ENCODE measurements around the gene IL23A. TPM values are rescaled to one million over a fixed set of nuclear protein-coding genes. Genes with fewer than 3 reads are reported as not detected.
"Not testable (repeated sequence)": the region's sequence is repeated elsewhere in the genome, so short reads cannot be mapped to it uniquely, and the experiment has no call there.

The IL23A gene
- polyA plus RNA-seq, 2 donors = 2.9 to 32.1 TPM

DNA sequence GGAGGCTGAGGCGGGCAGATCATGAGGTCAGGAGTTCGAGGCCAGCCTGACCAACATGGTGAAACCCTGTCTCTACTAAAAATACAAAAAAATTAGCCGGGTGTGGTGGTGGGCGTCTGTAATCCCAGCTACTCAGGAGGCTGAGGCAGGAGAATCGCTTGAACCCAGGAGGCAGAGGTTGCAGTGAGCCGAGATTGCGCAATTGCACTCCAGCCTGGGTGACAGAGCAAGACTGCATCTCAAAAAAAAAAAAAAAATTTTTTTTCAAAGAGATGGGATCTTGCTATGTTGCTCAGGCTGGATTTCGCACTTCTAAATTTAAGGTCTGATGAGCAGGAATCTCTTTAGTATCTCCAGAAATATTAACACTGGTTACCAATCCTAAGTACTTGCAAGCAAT is 17.1 kb upstream of the IL23A start:
- not testable (repeated sequence) for H3K27ac ChIP-seq (ENCODE audit: low read depth in 2 of 2, low read length in 1 of 2); H3K27me3 ChIP-seq (ENCODE audit: control insufficient read depth in 1 of 2, insufficient read depth in 2 of 2, low read length in 2 of 2); H3K4me1 ChIP-seq (ENCODE audit: control insufficient read depth in 2 of 2, insufficient read depth in 2 of 2, low read length in 1 of 2); H3K9me3 ChIP-seq (ENCODE audit: control insufficient read depth in 2 of 2, insufficient read depth in 1 of 2, low read depth in 1 of 2, low read length in 1 of 2); H3K4me3 ChIP-seq (ENCODE audit: low read depth in 1 of 2, low read length in 2 of 2)
- peaks cover 13 to 25% of the 10 kb centered on the region in 2 donors for H3K36me3 ChIP-seq (ENCODE audit: control insufficient read depth in 2 of 2, insufficient read depth in 2 of 2, low read length in 1 of 2)
- WGBS, 2 donors = 84 to 98% methylated on average over 8 of the region's 8 CpGs

DNA sequence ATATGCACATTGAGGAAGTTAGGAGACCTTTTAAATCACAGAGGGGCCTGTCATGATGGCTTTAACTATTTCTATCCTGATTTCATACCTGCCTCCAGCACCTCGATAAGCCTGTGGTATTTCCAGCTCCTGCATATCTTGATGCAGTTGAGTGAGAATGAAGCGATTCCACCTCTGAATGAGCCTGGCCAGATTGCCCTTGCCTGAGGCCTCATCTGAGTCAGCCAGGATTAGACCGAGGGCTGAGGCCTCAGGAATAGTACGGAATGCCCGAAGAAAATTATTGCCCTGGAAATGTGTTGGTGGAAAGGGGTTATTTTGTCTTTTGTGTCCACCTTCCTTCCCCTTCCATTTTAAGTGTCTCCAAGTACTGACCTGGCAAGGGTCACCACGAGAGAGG is 14.5 kb upstream of the IL23A start:
- no peak overlapping the region for H3K4me3 ChIP-seq (ENCODE audit: low read depth in 1 of 2, low read length in 2 of 2)
- H3K4me1 ChIP-seq (ENCODE audit: control insufficient read depth in 2 of 2, insufficient read depth in 2 of 2, low read length in 1 of 2) = no peaks in the 10 kb centered on the region
- H3K27ac ChIP-seq (ENCODE audit: low read depth in 2 of 2, low read length in 1 of 2) = no peak overlapping the region
- H3K36me3 ChIP-seq (ENCODE audit: control insufficient read depth in 2 of 2, insufficient read depth in 2 of 2, low read length in 1 of 2) = peaks cover 17 to 34% of the 10 kb centered on the region in 2 donors
- no peaks in the 10 kb centered on the region for H3K27me3 ChIP-seq (ENCODE audit: control insufficient read depth in 1 of 2, insufficient read depth in 2 of 2, low read length in 2 of 2)
- WGBS, 2 donors = 72 to 74% methylated on average over 6 of the region's 6 CpGs
- H3K9me3 ChIP-seq (ENCODE audit: control insufficient read depth in 2 of 2, insufficient read depth in 1 of 2, low read depth in 1 of 2, low read length in 1 of 2) = no peaks in the 10 kb centered on the region

DNA sequence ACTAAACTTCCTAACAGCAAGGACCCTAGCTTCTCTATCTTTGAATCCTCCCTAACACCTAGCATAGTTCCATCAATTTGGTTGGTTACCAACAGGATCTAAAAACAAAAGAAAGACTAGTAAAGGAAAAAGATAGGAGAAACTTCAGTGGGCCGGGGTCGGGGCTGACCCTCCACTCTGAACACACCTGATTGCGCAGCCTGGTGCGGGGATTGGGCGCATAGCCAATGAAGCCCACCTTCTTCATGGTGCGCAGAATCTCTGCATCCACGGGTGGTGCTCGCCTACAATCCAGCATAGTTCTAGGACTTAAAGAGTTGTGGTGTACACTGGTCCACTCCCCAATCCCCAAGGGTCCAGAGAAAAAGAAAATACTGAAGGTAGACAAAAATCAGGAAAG is 12.6 kb upstream of the IL23A start:
- no peaks in the 10 kb centered on the region for H3K9me3 ChIP-seq (ENCODE audit: control insufficient read depth in 2 of 2, insufficient read depth in 1 of 2, low read depth in 1 of 2, low read length in 1 of 2)
- no peak overlapping the region for H3K4me3 ChIP-seq (ENCODE audit: low read depth in 1 of 2, low read length in 2 of 2)
- no peaks in the 10 kb centered on the region for H3K4me1 ChIP-seq (ENCODE audit: control insufficient read depth in 2 of 2, insufficient read depth in 2 of 2, low read length in 1 of 2)
- H3K27me3 ChIP-seq (ENCODE audit: control insufficient read depth in 1 of 2, insufficient read depth in 2 of 2, low read length in 2 of 2) = no peaks in the 10 kb centered on the region
- H3K27ac ChIP-seq (ENCODE audit: low read depth in 2 of 2, low read length in 1 of 2) = no peak overlapping the region
- 94 to 98% methylated on average over 8 of the region's 8 CpGs for WGBS, 2 donors
- peaks cover 17 to 30% of the 10 kb centered on the region in 2 donors for H3K36me3 ChIP-seq (ENCODE audit: control insufficient read depth in 2 of 2, insufficient read depth in 2 of 2, low read length in 1 of 2)

DNA sequence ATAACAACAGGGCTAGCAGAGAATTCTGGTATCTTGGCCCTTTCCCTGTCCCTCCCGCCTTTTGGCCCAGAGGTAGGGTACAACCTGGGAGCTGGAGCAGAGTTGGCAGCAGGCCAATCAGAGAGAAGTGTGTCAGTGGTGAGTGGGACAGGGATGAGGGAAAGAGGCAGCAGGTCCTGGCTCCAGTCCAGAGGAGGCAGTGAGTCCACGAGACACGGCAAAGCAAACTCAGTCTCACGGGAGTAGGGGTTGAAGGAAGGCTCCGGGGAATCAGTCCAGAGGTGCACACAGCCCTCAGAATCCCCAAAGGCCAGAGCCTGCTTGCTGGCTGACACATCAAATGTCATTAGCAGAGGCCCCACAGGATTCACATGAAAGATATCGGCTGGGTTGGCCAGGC is 12.2 kb upstream of the IL23A start:
- Histone ChIP-seq H3K9me3 (ENCODE audit: control insufficient read depth in 2 of 2, insufficient read depth in 1 of 2, low read depth in 1 of 2, low read length in 1 of 2) (no peaks in the 10 kb centered on the region), H3K27ac (ENCODE audit: low read depth in 2 of 2, low read length in 1 of 2) (no peak overlapping the region), H3K4me3 (ENCODE audit: low read depth in 1 of 2, low read length in 2 of 2) (no peak overlapping the region), H3K36me3 (ENCODE audit: control insufficient read depth in 2 of 2, insufficient read depth in 2 of 2, low read length in 1 of 2) (peaks cover 17 to 30% of the 10 kb centered on the region in 2 donors), H3K27me3 (ENCODE audit: control insufficient read depth in 1 of 2, insufficient read depth in 2 of 2, low read length in 2 of 2) (no peaks in the 10 kb centered on the region), H3K4me1 (ENCODE audit: control insufficient read depth in 2 of 2, insufficient read depth in 2 of 2, low read length in 1 of 2) (no peaks in the 10 kb centered on the region)
- 80 to 85% methylated on average over 6 of the region's 6 CpGs for WGBS, 2 donors

DNA sequence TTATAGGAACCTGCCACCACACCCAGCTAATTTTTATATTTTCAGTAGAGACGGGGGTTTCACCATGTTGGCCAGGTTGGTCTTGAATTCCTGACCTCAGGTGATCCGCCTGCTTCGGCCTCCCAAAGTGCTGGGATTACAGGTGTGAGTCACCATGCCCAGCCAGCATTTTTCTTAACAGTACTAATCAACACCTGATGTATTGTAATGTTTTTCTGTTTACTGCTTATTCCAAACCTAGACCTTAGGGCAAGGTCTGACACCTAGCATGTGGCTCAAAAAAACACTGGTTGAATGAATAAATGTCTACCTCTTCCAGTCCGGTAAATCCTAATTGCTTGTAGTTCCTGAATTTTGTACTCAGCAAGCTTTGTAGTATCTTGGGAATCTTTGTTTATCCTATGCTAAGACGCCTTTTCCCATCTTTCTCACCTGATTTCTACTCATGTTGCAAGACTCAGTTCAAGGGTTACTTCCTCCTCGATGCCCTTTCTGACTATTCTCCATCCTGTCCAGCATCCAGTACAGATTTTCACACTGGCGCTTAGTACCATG is 7.7 kb upstream of the IL23A start:
- Histone ChIP-seq H3K36me3 (ENCODE audit: control insufficient read depth in 2 of 2, insufficient read depth in 2 of 2, low read length in 1 of 2) (peaks cover 4 to 12% of the 10 kb centered on the region in 2 donors), H3K27me3 (ENCODE audit: control insufficient read depth in 1 of 2, insufficient read depth in 2 of 2, low read length in 2 of 2) (no peaks in the 10 kb centered on the region), H3K9me3 (ENCODE audit: control insufficient read depth in 2 of 2, insufficient read depth in 1 of 2, low read depth in 1 of 2, low read length in 1 of 2) (no peaks in the 10 kb centered on the region), H3K4me3 (ENCODE audit: low read depth in 1 of 2, low read length in 2 of 2) (no peak overlapping the region), H3K27ac (ENCODE audit: low read depth in 2 of 2, low read length in 1 of 2) (no peak overlapping the region), H3K4me1 (ENCODE audit: control insufficient read depth in 2 of 2, insufficient read depth in 2 of 2, low read length in 1 of 2) (peaks cover 0 to 6% of the 10 kb centered on the region in 2 donors)
- 89 to 90% methylated on average over 7 of the region's 7 CpGs for WGBS, 2 donors

DNA sequence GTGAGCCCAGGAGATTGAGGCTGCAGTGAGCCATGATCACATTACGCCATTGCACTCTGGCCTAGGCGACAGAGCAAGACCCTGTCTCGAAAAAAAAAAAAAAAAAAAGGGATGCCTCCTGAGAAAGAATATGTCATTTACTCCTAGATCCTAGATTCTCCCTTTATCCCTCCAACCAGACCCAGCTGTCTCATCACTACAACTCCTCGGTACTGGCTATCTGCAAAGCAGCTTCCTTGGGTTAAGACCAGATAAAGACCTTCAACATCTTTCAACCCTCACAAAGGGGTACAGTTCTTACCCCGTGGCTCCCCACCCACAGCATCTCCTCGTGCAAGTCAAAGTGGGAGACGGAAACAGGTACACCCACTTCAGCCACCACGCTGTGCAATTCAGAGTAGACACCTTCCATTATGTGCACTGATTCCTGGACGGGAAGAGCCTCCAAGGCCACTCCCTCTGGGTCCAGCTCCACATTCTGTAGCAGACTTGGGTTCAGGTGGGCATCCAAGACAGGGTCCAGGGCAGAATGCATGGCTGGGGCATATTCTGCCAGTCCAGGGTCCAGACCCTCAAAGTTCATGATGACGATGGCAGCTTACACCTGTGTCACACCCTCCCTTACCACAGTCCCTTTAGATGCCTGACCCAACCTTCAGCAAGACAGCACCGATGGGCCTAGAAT is 6.0 kb upstream of the IL23A start:
- H3K36me3 ChIP-seq (ENCODE audit: control insufficient read depth in 2 of 2, insufficient read depth in 2 of 2, low read length in 1 of 2) = peaks cover 4 to 6% of the 10 kb centered on the region in 2 donors
- peak overlapping the region; percentile 95 to 96 for H3K27ac ChIP-seq (ENCODE audit: low read depth in 2 of 2, low read length in 1 of 2)
- WGBS, 2 donors = 86 to 96% methylated on average over 11 of the region's 11 CpGs
- no peaks in the 10 kb centered on the region for H3K9me3 ChIP-seq (ENCODE audit: control insufficient read depth in 2 of 2, insufficient read depth in 1 of 2, low read depth in 1 of 2, low read length in 1 of 2)
- no peaks in the 10 kb centered on the region for H3K27me3 ChIP-seq (ENCODE audit: control insufficient read depth in 1 of 2, insufficient read depth in 2 of 2, low read length in 2 of 2)
- H3K4me3 ChIP-seq (ENCODE audit: low read depth in 1 of 2, low read length in 2 of 2) = peak overlapping the region; percentile 55 to 75
- H3K4me1 ChIP-seq (ENCODE audit: control insufficient read depth in 2 of 2, insufficient read depth in 2 of 2, low read length in 1 of 2) = peaks cover 0 to 6% of the 10 kb centered on the region in 2 donors

DNA sequence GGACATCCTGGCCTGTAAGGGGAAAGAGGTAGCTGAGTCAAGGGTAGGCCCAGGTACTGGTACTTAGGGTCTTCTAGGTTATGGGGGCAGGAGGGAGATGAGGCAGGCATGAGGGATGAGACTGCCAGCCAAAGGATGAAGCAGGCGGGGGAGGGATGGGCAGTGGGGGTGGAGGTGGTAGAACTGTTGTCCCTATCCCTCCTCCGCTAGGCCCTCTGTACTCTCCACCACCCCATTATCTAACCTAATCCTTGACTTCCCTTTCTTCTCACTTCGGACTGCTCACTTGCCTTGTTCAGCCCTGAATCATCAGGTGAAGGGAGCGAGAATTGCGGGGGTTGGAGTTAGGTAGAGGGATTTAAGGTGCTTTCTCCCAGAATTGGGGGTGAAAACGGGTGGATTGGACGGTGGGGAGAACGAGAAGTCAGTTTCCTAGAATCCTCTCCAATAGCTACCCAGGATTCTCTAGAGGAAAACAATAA is 5.4 kb upstream of the IL23A start:
- H3K4me3 ChIP-seq (ENCODE audit: low read depth in 1 of 2, low read length in 2 of 2) = peak overlapping the region; percentile 55 to 75
- H3K9me3 ChIP-seq (ENCODE audit: control insufficient read depth in 2 of 2, insufficient read depth in 1 of 2, low read depth in 1 of 2, low read length in 1 of 2) = no peaks in the 10 kb centered on the region
- H3K4me1 ChIP-seq (ENCODE audit: control insufficient read depth in 2 of 2, insufficient read depth in 2 of 2, low read length in 1 of 2) = peaks cover 0 to 6% of the 10 kb centered on the region in 2 donors
- WGBS, 2 donors = 22% methylated on average over 8 of the region's 8 CpGs
- no peaks in the 10 kb centered on the region for H3K27me3 ChIP-seq (ENCODE audit: control insufficient read depth in 1 of 2, insufficient read depth in 2 of 2, low read length in 2 of 2)
- H3K27ac ChIP-seq (ENCODE audit: low read depth in 2 of 2, low read length in 1 of 2) = peak overlapping the region; percentile 95 to 96
- peaks cover under 1 to 2% of the 10 kb centered on the region in 2 donors for H3K36me3 ChIP-seq (ENCODE audit: control insufficient read depth in 2 of 2, insufficient read depth in 2 of 2, low read length in 1 of 2)

DNA sequence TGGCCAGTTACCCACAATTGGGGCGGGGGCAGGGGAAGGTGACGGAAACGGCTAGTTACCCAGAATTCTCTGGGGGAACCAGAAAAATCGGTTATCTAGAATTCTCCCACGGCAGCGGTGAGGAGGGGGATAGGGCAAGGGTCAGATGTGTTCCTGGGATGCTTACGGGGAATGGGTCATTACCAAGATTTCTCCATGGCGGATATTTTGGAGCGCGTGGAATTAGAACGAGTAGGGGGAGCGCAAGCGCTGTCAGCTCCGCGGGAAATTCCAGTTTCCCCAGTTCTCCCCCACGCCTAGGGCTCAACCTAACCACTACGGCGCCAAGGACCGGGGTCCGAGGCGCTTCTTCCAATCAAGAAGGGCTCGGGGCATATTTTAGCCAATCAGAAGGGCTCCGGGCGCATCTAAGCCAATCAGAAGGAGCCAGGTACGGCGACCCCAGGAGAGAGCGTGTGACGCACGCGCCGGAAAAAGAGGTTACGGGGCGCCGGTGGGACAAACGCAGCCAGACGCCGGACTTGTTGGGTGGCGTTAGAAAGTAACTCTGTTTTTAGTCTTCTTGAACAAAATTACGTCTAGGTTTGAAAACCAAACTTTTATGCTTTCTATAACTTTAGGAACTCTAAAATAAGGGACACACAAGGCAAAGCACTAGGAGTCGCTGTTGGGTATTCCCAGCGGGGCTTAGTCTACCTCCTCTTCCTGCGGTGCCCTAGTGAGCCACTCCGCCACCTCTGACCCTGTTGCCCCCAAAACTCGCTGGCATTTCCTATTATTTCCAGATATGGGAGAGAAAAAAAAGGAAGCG is 4.8 kb upstream of the IL23A start, which contains the start of gene PAN2:
Gene PAN2, minus strand, starts transcription at position 322 of the 811 bp plus-strand sequence. CDS start 906 bp downstream, outside the sequence.
- no peaks in the 10 kb centered on the region for H3K36me3 ChIP-seq (ENCODE audit: control insufficient read depth in 2 of 2, insufficient read depth in 2 of 2, low read length in 1 of 2)
- H3K27ac ChIP-seq (ENCODE audit: low read depth in 2 of 2, low read length in 1 of 2) = peak within 1 kb of the TSS; percentile 95 to 96
- peaks cover 0 to 7% of the 10 kb centered on the region in 2 donors for H3K4me1 ChIP-seq (ENCODE audit: control insufficient read depth in 2 of 2, insufficient read depth in 2 of 2, low read length in 1 of 2)
- no peaks in the 10 kb centered on the region for H3K9me3 ChIP-seq (ENCODE audit: control insufficient read depth in 2 of 2, insufficient read depth in 1 of 2, low read depth in 1 of 2, low read length in 1 of 2)
- WGBS, 2 donors = 0 to 1% methylated on average over 45 of the region's 45 CpGs
- no peaks in the 10 kb centered on the region for H3K27me3 ChIP-seq (ENCODE audit: control insufficient read depth in 1 of 2, insufficient read depth in 2 of 2, low read length in 2 of 2)
- H3K4me3 ChIP-seq (ENCODE audit: low read depth in 1 of 2, low read length in 2 of 2) = peak within 1 kb of the TSS; percentile 55 to 75

DNA sequence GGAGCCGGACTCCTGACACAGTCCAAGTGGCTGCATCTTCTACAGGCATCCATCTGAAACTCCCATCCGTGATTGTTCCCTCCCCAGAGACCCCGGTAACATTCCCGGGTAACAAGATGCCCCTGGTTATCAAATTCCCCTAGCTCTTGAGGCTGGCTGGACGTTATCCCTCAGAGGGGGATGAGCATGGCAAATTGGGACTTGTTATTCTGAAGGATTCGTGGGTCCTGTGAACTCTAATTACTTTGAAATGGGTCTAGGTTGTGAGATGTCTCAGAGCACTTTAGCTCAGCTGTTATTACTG is 4.2 kb upstream of the IL23A start:
- peak overlapping the region; percentile 55 to 75 for H3K4me3 ChIP-seq (ENCODE audit: low read depth in 1 of 2, low read length in 2 of 2)
- H3K27ac ChIP-seq (ENCODE audit: low read depth in 2 of 2, low read length in 1 of 2) = peak overlapping the region; percentile 95 to 96
- 4 to 6% methylated on average over 6 of the region's 6 CpGs for WGBS, 2 donors
- H3K36me3 ChIP-seq (ENCODE audit: control insufficient read depth in 2 of 2, insufficient read depth in 2 of 2, low read length in 1 of 2) = no peaks in the 10 kb centered on the region
- no peaks in the 10 kb centered on the region for H3K27me3 ChIP-seq (ENCODE audit: control insufficient read depth in 1 of 2, insufficient read depth in 2 of 2, low read length in 2 of 2)
- H3K4me1 ChIP-seq (ENCODE audit: control insufficient read depth in 2 of 2, insufficient read depth in 2 of 2, low read length in 1 of 2) = peaks cover 0 to 11% of the 10 kb centered on the region in 2 donors
- H3K9me3 ChIP-seq (ENCODE audit: control insufficient read depth in 2 of 2, insufficient read depth in 1 of 2, low read depth in 1 of 2, low read length in 1 of 2) = no peaks in the 10 kb centered on the region

All from esophagus (tissue), 2 donors.